WI38 (cell line): ENCODE measurements around the gene TMEM42.

Source experiments
- H3K4me3 ChIP-seq: 2 replicates; pipeline ENCODE4 v1.5.1; 2011; ENCODE audit warnings: low read depth, mild to moderate bottlenecking, control low read depth, low read length
- TF ChIP-seq, protein P1 (sequence below): IDR thresholded peaks from 2 replicates; pipeline ENCODE4 v1.5.1; 2012; ENCODE audit warnings: low read depth, mild to moderate bottlenecking, control low read depth, low read length

Gene TMEM42

GRCh38 chr3:44887101-44887500 is 25.4 kb downstream of the TMEM42 start:
- H3K4me3 ChIP-seq, result no peak overlapping the region
- TF ChIP-seq, protein P1, sequence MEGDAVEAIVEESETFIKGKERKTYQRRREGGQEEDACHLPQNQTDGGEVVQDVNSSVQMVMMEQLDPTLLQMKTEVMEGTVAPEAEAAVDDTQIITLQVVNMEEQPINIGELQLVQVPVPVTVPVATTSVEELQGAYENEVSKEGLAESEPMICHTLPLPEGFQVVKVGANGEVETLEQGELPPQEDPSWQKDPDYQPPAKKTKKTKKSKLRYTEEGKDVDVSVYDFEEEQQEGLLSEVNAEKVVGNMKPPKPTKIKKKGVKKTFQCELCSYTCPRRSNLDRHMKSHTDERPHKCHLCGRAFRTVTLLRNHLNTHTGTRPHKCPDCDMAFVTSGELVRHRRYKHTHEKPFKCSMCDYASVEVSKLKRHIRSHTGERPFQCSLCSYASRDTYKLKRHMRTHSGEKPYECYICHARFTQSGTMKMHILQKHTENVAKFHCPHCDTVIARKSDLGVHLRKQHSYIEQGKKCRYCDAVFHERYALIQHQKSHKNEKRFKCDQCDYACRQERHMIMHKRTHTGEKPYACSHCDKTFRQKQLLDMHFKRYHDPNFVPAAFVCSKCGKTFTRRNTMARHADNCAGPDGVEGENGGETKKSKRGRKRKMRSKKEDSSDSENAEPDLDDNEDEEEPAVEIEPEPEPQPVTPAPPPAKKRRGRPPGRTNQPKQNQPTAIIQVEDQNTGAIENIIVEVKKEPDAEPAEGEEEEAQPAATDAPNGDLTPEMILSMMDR, result no peak

DNA sequence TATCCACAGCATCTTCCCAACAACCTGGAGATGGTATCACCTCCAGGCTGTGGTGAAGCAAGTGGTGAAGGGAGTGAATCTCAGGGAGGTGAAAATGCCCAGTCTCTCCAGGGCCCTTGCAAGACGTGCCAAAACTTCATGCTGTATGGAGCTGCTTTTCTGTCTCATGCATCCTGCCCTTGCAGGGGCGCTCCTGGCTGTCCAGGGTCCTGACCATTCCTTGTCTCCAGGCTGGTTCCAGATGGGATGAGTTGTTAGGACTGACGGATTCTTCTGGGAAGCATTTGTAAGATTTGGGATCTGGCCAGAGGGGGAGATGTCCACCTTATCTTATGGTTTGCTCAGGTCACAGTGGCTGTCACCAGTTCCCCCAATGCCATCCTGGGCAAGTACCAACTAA is 28.5 kb downstream of the TMEM42 start:
- TF ChIP-seq, protein P1, result no peak

GRCh38 chr3:44890852-44891251 is 29.1 kb downstream of the TMEM42 start:
- H3K4me3 ChIP-seq, result no peak overlapping the region
- TF ChIP-seq, protein P1, result no peak

More for the DNA sequence above, 28.5 kb downstream of the TMEM42 start:
- no peak overlapping the region for H3K4me3 ChIP-seq

GRCh38 chr3:44892689-44893088 is 31.0 kb downstream of the TMEM42 start:
- TF ChIP-seq, protein P1, result no peak
- no peak overlapping the region for H3K4me3 ChIP-seq

DNA sequence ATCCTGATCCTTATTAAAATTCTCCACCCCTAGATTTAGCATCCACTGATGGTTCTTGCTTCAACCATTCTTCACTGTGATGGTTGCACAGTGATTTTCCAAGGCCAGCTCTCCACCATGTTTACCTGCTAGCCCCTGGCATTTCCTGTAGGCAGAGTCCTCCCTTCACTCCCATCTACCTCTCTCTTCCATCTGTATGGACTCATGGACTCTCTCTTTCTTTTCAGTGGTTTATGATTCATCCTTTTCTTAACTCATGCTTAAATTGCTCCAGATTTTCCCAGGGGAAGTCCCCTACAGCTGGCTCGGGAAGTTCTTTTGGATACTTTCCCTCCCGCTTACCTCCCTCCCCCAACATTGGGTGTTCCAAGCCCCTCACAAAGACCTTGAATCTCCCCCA is 31.4 kb downstream of the TMEM42 start:
- TF ChIP-seq, protein P1, result no peak
- H3K4me3 ChIP-seq, result no peak overlapping the region

DNA sequence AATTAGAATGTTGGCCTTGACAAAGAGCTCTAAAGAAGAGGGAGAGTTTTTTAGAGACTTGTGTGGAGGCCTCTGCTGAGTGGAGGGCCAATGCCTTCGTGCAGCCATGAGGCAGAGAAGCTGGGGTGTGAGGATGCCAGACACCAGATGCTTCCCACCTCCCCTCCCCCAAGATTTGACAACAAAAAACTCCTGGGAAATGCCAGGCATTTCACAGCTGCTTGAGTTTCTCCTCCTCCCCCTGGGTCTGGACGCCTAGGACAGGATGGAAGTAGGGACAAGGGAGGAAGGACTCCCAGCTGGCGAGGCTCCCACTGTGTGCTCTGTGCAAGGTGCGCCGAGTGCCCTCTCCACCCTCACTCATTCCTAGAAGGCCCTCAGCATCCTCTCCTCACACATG is 32.8 kb downstream of the TMEM42 start:
- TF ChIP-seq, protein P1, result no peak
- H3K4me3 ChIP-seq, result no peak overlapping the region

DNA sequence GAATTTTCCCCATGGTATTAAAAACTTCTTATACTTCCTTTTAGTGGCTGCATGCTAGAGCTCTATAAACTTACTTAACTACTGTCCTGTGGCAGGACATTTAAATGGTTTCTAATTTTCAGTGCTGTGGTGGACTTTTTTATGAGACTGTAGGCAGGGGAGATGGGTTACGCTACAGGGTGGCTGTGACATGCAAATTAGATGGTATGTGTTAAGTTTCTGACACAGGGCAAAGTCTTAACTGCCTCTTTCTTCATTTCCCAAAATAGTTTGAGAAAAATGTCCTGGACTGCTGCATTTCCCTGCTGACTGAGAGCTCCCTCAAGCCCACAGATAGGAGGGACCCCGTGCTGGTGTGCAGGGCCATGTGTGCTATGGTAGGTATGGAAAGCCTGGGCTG is 34.7 kb downstream of the TMEM42 start:
- H3K4me3 ChIP-seq, result no peak overlapping the region
- TF ChIP-seq, protein P1, result no peak
